HCT116 (cell line): ENCODE measurements around the gene ALDH4A1.

Experiments
- CBX3 ChIP-seq: IDR thresholded peaks from 2 replicates; pipeline ENCODE4 v1.6.1; 2012; ENCODE audit warnings: low read depth
- CEBPB ChIP-seq: IDR thresholded peaks from 2 replicates; pipeline ENCODE4 v1.6.1; 2012; ENCODE audit warnings: low read depth
- EZH2 ChIP-seq: fragments of 200-600 bp; sonication (generic); IDR thresholded peaks from 2 replicates; pipeline ENCODE4 v1.6.1; 2017; ENCODE audit warnings: antibody characterized with exemption, mixed run types
- EZH2phosphoT487 ChIP-seq: fragments of 200-600 bp; IDR thresholded peaks from 2 replicates; pipeline ENCODE4 v1.6.1; 2018; ENCODE audit warnings: antibody characterized with exemption, borderline replicate concordance
- FOSL1 ChIP-seq: IDR thresholded peaks from 2 replicates; pipeline ENCODE4 v1.6.1; 2012; ENCODE audit warnings: low read depth
- POLR2A ChIP-seq: IDR thresholded peaks from 2 replicates; pipeline ENCODE4 v1.7.0; 2011; ENCODE audit warnings: borderline replicate concordance; ENCODE audit not compliant: insufficient read depth, insufficient read length; ENCODE audit errors: extremely low read depth
- POLR2AphosphoS5 ChIP-seq: IDR thresholded peaks from 2 replicates; pipeline ENCODE4 v1.6.1; 2011; ENCODE audit warnings: mild to moderate bottlenecking, low read depth, low read length, moderate library complexity
- SIN3A ChIP-seq: IDR thresholded peaks from 2 replicates; pipeline ENCODE4 v1.6.1; 2012; ENCODE audit warnings: low read depth
- SRF ChIP-seq: IDR thresholded peaks from 2 replicates; pipeline ENCODE4 v1.6.1; 2012; ENCODE audit warnings: low read depth
- ZNF274 ChIP-seq: fragments of 200-500 bp; sonication (Bioruptor generic); IDR thresholded peaks from 2 replicates; pipeline ENCODE4 v1.6.1; 2014; ENCODE audit warnings: mild to moderate bottlenecking, low read depth, low read length, inconsistent platforms
- TF ChIP-seq, protein P1 (sequence below), 3 experiments: fragments of 200-600 bp in 1 of 3; sonication (generic) in 1 of 3; IDR thresholded peaks in 2 of 3; conservative IDR thresholded peaks in 1 of 3; 2 replicates each; pipeline ENCODE4 v1.5.1; 2012 to 2017; ENCODE audit warnings: low read depth in 2 of 3, low read length in 2 of 3, antibody characterized with exemption in 1 of 3, borderline replicate concordance in 1 of 3, control low read depth in 1 of 3, mild to moderate bottlenecking in 1 of 3, mixed read lengths in 1 of 3, mixed run types in 1 of 3, moderate library complexity in 1 of 3; ENCODE audit not compliant: insufficient read depth in 1 of 3
- TF ChIP-seq, protein P2 (sequence below): IDR thresholded peaks from 2 replicates; pipeline ENCODE4 v1.6.1; 2012

DNA sequence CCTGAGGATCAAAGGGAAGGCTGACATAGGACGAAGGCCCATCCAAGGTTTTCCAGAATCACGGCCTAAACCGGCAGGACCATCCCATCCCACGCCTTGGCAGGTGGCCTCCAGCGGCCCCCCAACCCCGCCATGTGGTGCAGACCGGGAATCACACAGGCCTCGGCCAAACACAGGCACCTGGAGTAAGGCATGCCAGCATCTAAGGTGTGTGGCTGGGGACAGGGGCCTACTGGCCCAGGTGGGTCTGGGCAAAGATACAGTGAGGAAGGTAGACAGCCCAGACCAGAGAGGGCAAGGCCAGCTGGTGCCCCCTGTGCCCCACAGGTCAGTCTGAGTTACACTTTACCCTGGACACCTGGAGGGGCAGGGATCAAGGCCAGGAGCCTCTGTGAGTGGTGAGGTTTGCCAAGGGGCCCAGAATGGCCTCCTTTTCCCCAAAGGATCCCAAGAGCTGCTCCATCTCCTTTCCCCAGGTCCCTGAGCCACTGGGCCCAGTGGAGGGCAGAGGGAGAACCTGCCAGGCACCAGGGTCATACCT, 30.2 kb downstream of the ALDH4A1 start:
- TF ChIP-seq, protein P1, sequence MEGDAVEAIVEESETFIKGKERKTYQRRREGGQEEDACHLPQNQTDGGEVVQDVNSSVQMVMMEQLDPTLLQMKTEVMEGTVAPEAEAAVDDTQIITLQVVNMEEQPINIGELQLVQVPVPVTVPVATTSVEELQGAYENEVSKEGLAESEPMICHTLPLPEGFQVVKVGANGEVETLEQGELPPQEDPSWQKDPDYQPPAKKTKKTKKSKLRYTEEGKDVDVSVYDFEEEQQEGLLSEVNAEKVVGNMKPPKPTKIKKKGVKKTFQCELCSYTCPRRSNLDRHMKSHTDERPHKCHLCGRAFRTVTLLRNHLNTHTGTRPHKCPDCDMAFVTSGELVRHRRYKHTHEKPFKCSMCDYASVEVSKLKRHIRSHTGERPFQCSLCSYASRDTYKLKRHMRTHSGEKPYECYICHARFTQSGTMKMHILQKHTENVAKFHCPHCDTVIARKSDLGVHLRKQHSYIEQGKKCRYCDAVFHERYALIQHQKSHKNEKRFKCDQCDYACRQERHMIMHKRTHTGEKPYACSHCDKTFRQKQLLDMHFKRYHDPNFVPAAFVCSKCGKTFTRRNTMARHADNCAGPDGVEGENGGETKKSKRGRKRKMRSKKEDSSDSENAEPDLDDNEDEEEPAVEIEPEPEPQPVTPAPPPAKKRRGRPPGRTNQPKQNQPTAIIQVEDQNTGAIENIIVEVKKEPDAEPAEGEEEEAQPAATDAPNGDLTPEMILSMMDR (IDR thresholded peaks at IDR 0.05 in 2 of 3, conservative IDR thresholded peaks at IDR 0.05 in 1 of 3; ENCODE audit: borderline replicate concordance in 1 of 3, insufficient read depth in 1 of 3, low read depth in 2 of 3, low read length in 2 of 3) = no peak
- TF ChIP-seq POLR2AphosphoS5 (no peak), POLR2A (no peak), EZH2 (no peak), FOSL1 (no peak), EZH2phosphoT487 (no peak), SRF (no peak), CEBPB (no peak), ZNF274 (no peak), SIN3A (no peak), CBX3 (no peak)
- TF ChIP-seq, protein P2, sequence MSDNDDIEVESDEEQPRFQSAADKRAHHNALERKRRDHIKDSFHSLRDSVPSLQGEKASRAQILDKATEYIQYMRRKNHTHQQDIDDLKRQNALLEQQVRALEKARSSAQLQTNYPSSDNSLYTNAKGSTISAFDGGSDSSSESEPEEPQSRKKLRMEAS = no peak
